ENCODE data around the gene STK26. TPM values are rescaled to one million over a fixed set of nuclear protein-coding genes. Genes with fewer than 3 reads are reported as not detected.

The STK26 gene
- total and polyA plus RNA-seq, 12 donors, result 0.72 to 25.7 (median 1.4) TPM

- no peak overlapping the region for H3K4me3 ChIP-seq
- 43 to 79% (median 59%) methylated on average over 2 of the region's 2 CpGs for WGBS, 4 donors
- no peak overlapping the region for H3K27ac ChIP-seq
- TF ChIP-seq POLR2A (IDR thresholded peaks at IDR 0.05), result no peak
- TF ChIP-seq CTCF (IDR thresholded peaks at IDR 0.05), result no peak
- no peaks in the 10 kb centered on the region for H3K9me3 ChIP-seq (replicated peaks in 1 of 3)
- intact Hi-C loops (cut with DNase I), result no loop called here
- no peak for DNase-seq
- no peaks in the 10 kb centered on the region for H3K4me1 ChIP-seq (replicated peaks in 1 of 2)
- H3K36me3 ChIP-seq (replicated peaks in 1 of 2), result no peaks in the 10 kb centered on the region
- H3K27me3 ChIP-seq, result peaks cover 14% of the 10 kb centered on the region
Observed at GRCh38 chrX:132058975-132059374, 35.9 kb downstream of the STK26 start.

- Histone ChIP-seq H3K4me3 (no peak overlapping the region), H3K4me1 (replicated peaks in 1 of 2) (no peaks in the 10 kb centered on the region), H3K27me3 (peaks cover 15% of the 10 kb centered on the region), H3K27ac (no peak overlapping the region), H3K9me3 (replicated peaks in 1 of 3) (no peaks in the 10 kb centered on the region), H3K36me3 (replicated peaks in 1 of 2) (no peaks in the 10 kb centered on the region)
- intact Hi-C loops (cut with DNase I), result loop anchor here in 1 of 2 donors (10.0 kb wide), 1 partner anchor 215 kb away; no protein-coding TSS in a partner anchor
- no peak for DNase-seq
- TF ChIP-seq POLR2A (IDR thresholded peaks at IDR 0.05) (no peak), CTCF (IDR thresholded peaks at IDR 0.05) (no peak)
- WGBS, 4 donors, result 61 to 92% (median 80%) methylated on average over 2 of the region's 2 CpGs
Observed at GRCh38 chrX:132059973-132060540, 37.0 kb downstream of the STK26 start.

GRCh38 chrX:132063334-132063733 lies 40.2 kb downstream of the STK26 start:
- Histone ChIP-seq H3K27ac (no peak overlapping the region), H3K27me3 (peaks cover 7% of the 10 kb centered on the region), H3K36me3 (replicated peaks in 1 of 2) (no peaks in the 10 kb centered on the region), H3K9me3 (replicated peaks in 1 of 3) (no peaks in the 10 kb centered on the region), H3K4me3 (no peak overlapping the region), H3K4me1 (replicated peaks in 1 of 2) (no peaks in the 10 kb centered on the region)
- TF ChIP-seq CTCF (IDR thresholded peaks at IDR 0.05) (no peak), POLR2A (IDR thresholded peaks at IDR 0.05) (no peak)
- WGBS, 4 donors, result 57 to 88% (median 70%) methylated on average over 3 of the region's 3 CpGs
- no peak for DNase-seq
- intact Hi-C loops (cut with DNase I), result loop anchor here in 1 of 2 donors (10.0 kb wide), 1 partner anchor 219 kb away; no protein-coding TSS in a partner anchor

- H3K4me3 ChIP-seq, result no peak overlapping the region
- TF ChIP-seq POLR2A (IDR thresholded peaks at IDR 0.05), result no peak
- TF ChIP-seq CTCF (IDR thresholded peaks at IDR 0.05), result no peak
- no peaks in the 10 kb centered on the region for H3K9me3 ChIP-seq (replicated peaks in 1 of 3)
- DNase-seq, result no peak
- H3K36me3 ChIP-seq (replicated peaks in 1 of 2), result no peaks in the 10 kb centered on the region
- intact Hi-C loops (cut with DNase I), result loop anchor here in 1 of 2 donors (10.0 kb wide), 1 partner anchor 219 kb away; no protein-coding TSS in a partner anchor
- no peaks in the 10 kb centered on the region for H3K4me1 ChIP-seq (replicated peaks in 1 of 2)
- WGBS, 4 donors, result 52 to 97% (median 77%) methylated on average over 4 of the region's 4 CpGs
- H3K27ac ChIP-seq, result no peak overlapping the region
- peaks cover 7% of the 10 kb centered on the region for H3K27me3 ChIP-seq
Observed at GRCh38 chrX:132063862-132064261, 40.8 kb downstream of the STK26 start.

Data from adrenal gland (tissue), 12 donors.